ENCODE measurements around the gene PIK3CA. TPM values are rescaled to one million over a fixed set of nuclear protein-coding genes. Genes with fewer than 3 reads are reported as not detected.
"Not testable (repeated sequence)": the region's sequence is repeated elsewhere in the genome, so short reads cannot be mapped to it uniquely, and the experiment has no call there.

Gene PIK3CA
- total and polyA plus RNA-seq, 2 experiments from 2014 or later: 8.3 to 22.5 TPM

DNA sequence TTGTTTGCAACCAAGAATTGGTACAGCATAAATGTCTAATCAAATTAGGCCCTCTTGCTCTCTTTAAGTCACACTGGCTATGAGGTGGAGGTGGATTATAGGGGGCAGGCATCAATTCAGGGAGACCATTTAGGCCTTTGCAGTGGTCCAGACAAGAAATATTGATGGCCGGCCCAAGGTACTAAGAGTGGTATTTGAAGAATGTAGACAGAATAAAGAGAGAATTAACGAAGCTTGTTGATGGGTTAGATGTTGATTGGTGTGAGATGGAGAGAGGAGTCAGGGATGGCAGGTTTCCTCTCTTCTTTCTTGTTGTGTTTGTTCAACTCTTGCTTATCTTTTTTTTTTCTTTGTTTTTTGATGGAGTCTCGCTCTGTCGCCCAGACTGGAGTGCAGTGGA lies 48.5 kb downstream of the PIK3CA start:
- Histone ChIP-seq H3K4me2 (ENCODE audit: unreplicated experiment) (peak overlapping the region; percentile 35), H3K79me2 (ENCODE audit: insufficient read depth) (peaks cover 76% of the 10 kb centered on the region), H3K27me3 (replicated peaks; ENCODE audit: insufficient read depth) (no peaks in the 10 kb centered on the region), H3K4me1 (ENCODE audit: insufficient read depth) (peaks cover 14% of the 10 kb centered on the region), H3K4me3 (no peak overlapping the region), H3K9ac (no peak overlapping the region), H3F3A (ENCODE audit: insufficient read depth) (peaks cover 6% of the 10 kb centered on the region), H4K20me1 (ENCODE audit: insufficient read depth) (peaks cover 17% of the 10 kb centered on the region), H2AFZ (no peak overlapping the region), H3K36me3 (ENCODE audit: low read depth) (peaks cover 13% of the 10 kb centered on the region), H3K27ac (no peak overlapping the region), H3K9me3 (ENCODE audit: low read depth) (no peaks in the 10 kb centered on the region), H3K9me2 (ENCODE audit: insufficient read depth) (no peaks in the 10 kb centered on the region)
- in situ Hi-C loops (cut with MboI): no loop called here
- no peak for TF ChIP-seq EZH2 (IDR thresholded peaks at IDR 0.05; ENCODE audit: insufficient read depth, poor library complexity, severe bottlenecking)
- no peak for TF ChIP-seq EZH2phosphoT487 (IDR thresholded peaks at IDR 0.05; ENCODE audit: insufficient read depth, low read depth)
- no peak for DNase-seq
- WGBS, 2 experiments (ENCODE audit: low coverage in 1 of 2, low lambda C conversion rate in 2 of 2, missing lambda C conversion rate in 2 of 2): 97 to 100% methylated on average over 4 of the region's 4 CpGs

DNA sequence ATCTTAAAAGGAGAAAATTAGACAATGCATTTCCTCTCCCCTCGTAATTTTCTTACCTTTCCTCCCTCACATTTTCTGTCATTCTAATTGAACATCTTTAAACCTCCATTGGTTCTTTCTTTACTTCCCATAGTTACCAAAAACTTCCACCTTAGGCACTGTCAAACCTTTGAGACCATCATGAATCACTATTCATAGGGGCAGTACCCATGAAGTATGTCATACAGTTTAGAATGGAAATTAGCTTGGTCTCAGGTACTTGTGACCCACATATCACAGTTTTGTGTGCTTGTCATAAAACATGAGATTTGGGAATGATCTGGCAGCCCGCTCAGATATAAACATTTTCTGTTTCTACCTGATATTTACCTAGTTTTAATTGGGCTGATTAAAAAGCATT lies 52.6 kb downstream of the PIK3CA start:
- WGBS, 2 experiments (ENCODE audit: low coverage in 1 of 2, low lambda C conversion rate in 2 of 2, missing lambda C conversion rate in 2 of 2): 97 to 98% methylated on average over 2 of the region's 2 CpGs
- in situ Hi-C loops (cut with MboI): no loop called here

DNA sequence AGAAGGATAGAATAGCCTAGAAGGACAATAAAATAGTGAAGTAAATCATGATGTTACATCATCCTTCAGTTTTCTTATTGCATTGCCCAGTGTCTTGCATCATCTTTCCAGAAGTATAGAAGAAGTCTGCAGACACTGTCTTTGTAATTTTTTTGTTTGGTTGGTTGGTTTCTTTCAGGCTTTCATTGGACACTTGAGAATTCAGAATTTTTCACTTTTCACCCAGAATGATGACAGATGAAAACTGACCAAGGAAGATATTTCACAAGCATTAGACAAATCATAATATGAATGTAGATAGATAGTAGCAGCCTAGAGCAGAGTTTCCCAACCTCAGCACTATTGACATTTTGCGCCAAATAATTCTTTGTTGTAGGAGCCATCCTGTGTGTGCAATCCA lies 67.4 kb downstream of the PIK3CA start:
- H3K27me3 ChIP-seq (replicated peaks; ENCODE audit: insufficient read depth); H3F3A ChIP-seq (ENCODE audit: insufficient read depth); H3K9ac ChIP-seq; DNase-seq; H2AFZ ChIP-seq; H3K9me2 ChIP-seq (ENCODE audit: insufficient read depth); H3K27ac ChIP-seq; in situ Hi-C loops (cut with MboI); H3K9me3 ChIP-seq (ENCODE audit: low read depth); H3K79me2 ChIP-seq (ENCODE audit: insufficient read depth); H3K4me2 ChIP-seq (ENCODE audit: unreplicated experiment); H3K4me3 ChIP-seq; H4K20me1 ChIP-seq (ENCODE audit: insufficient read depth): not testable (repeated sequence)
- Histone ChIP-seq H3K36me3 (ENCODE audit: low read depth) (peaks cover 17% of the 10 kb centered on the region), H3K4me1 (ENCODE audit: insufficient read depth) (peaks cover 13% of the 10 kb centered on the region; the same call in 1 of the 2 replicates)
- 100% methylated on average over 1 of the region's 1 CpG for WGBS, 2 experiments (ENCODE audit: low coverage in 1 of 2, low lambda C conversion rate in 2 of 2, missing lambda C conversion rate in 2 of 2)

More for the DNA sequence above, 52.6 kb downstream of the PIK3CA start:
- H2AFZ ChIP-seq: no peak overlapping the region
- peaks cover 35% of the 10 kb centered on the region for H3K79me2 ChIP-seq (ENCODE audit: insufficient read depth)
- no peak overlapping the region for H3K4me2 ChIP-seq (ENCODE audit: unreplicated experiment)
- no peaks in the 10 kb centered on the region for H3K9me3 ChIP-seq (ENCODE audit: low read depth)
- H3K4me3 ChIP-seq: no peak overlapping the region
- H3F3A ChIP-seq (ENCODE audit: insufficient read depth): peaks cover 6% of the 10 kb centered on the region
- DNase-seq: no peak
- H3K9ac ChIP-seq: no peak overlapping the region
- no peak overlapping the region for H3K27ac ChIP-seq
- H4K20me1 ChIP-seq (ENCODE audit: insufficient read depth): peaks cover 3% of the 10 kb centered on the region
- H3K4me1 ChIP-seq (ENCODE audit: insufficient read depth): peaks cover 12% of the 10 kb centered on the region
- H3K27me3 ChIP-seq (replicated peaks; ENCODE audit: insufficient read depth): no peaks in the 10 kb centered on the region
- no peaks in the 10 kb centered on the region for H3K9me2 ChIP-seq (ENCODE audit: insufficient read depth)
- no peak for TF ChIP-seq EZH2phosphoT487 (IDR thresholded peaks at IDR 0.05; ENCODE audit: insufficient read depth, low read depth)
- no peak for TF ChIP-seq EZH2 (IDR thresholded peaks at IDR 0.05; ENCODE audit: insufficient read depth, poor library complexity, severe bottlenecking)
- peaks cover 29% of the 10 kb centered on the region for H3K36me3 ChIP-seq (ENCODE audit: low read depth)

DNA sequence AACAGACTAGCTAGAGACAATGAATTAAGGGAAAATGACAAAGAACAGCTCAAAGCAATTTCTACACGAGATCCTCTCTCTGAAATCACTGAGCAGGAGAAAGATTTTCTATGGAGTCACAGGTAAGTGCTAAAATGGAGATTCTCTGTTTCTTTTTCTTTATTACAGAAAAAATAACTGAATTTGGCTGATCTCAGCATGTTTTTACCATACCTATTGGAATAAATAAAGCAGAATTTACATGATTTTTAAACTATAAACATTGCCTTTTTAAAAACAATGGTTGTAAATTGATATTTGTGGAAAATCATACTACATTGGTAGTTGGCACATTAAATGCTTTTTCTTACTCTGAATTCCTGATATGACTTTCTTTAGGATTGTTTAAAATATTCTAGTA lies 70.1 kb downstream of the PIK3CA start:
- H3K9ac ChIP-seq; H3K9me2 ChIP-seq (ENCODE audit: insufficient read depth); DNase-seq; H4K20me1 ChIP-seq (ENCODE audit: insufficient read depth); H3K36me3 ChIP-seq (ENCODE audit: low read depth); H3K4me3 ChIP-seq; H3K79me2 ChIP-seq (ENCODE audit: insufficient read depth); H3K27ac ChIP-seq; H3K4me2 ChIP-seq (ENCODE audit: unreplicated experiment); in situ Hi-C loops (cut with MboI); H2AFZ ChIP-seq; H3K9me3 ChIP-seq (ENCODE audit: low read depth); H3F3A ChIP-seq (ENCODE audit: insufficient read depth); H3K27me3 ChIP-seq (replicated peaks; ENCODE audit: insufficient read depth): not testable (repeated sequence)
- 88 to 98% methylated on average over 1 of the region's 1 CpG for WGBS, 2 experiments (ENCODE audit: low coverage in 1 of 2, low lambda C conversion rate in 2 of 2, missing lambda C conversion rate in 2 of 2)
- peaks cover 13% of the 10 kb centered on the region; the same call in 1 of the 2 replicates for H3K4me1 ChIP-seq (ENCODE audit: insufficient read depth)

DNA sequence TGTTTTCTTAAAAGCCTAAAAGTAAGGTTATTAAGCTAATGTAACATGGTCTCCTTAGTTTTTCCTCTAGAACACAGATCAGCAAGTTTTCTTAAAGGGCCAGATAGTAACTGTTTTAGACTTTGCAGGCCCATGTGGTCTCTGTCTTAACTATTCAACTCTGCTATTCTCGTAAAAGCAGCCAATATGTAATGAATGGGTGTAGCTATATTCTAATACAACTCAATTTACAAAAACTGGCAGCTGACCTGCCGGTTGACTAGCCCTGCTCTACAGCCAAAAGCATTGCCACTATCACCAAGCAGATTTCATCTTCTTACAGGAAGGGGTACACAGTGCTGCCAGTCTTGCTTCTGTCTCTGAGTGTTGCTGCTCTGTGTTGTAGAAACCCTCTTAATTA lies 75.4 kb downstream of the PIK3CA start:
- DNase-seq: no peak
- Histone ChIP-seq H3K9ac (no peak overlapping the region), H3K27me3 (replicated peaks; ENCODE audit: insufficient read depth) (no peaks in the 10 kb centered on the region), H3K36me3 (ENCODE audit: low read depth) (peaks cover 25% of the 10 kb centered on the region), H3K4me3 (no peak overlapping the region), H3K79me2 (ENCODE audit: insufficient read depth) (no peaks in the 10 kb centered on the region), H3K27ac (no peak overlapping the region), H3K9me3 (ENCODE audit: low read depth) (no peaks in the 10 kb centered on the region), H2AFZ (no peak overlapping the region), H3K4me1 (ENCODE audit: insufficient read depth) (0 out of 2 replicates have a peak, but pooled peaks cover 4% of the 10 kb centered on the region), H4K20me1 (ENCODE audit: insufficient read depth) (no peaks in the 10 kb centered on the region), H3F3A (ENCODE audit: insufficient read depth) (no peaks in the 10 kb centered on the region; the same call in 1 of the 2 replicates), H3K4me2 (ENCODE audit: unreplicated experiment) (no peak overlapping the region), H3K9me2 (ENCODE audit: insufficient read depth) (no peaks in the 10 kb centered on the region)
- TF ChIP-seq EZH2phosphoT487 (IDR thresholded peaks at IDR 0.05; ENCODE audit: insufficient read depth, low read depth) (no peak), EZH2 (IDR thresholded peaks at IDR 0.05; ENCODE audit: insufficient read depth, poor library complexity, severe bottlenecking) (no peak)
- in situ Hi-C loops (cut with MboI): no loop called here
- WGBS, 2 experiments (ENCODE audit: low coverage in 1 of 2, low lambda C conversion rate in 2 of 2, missing lambda C conversion rate in 2 of 2): 62 to 77% methylated on average over 2 of the region's 2 CpGs

Data from GM23248 (cell line).